ENCODE measurements around the gene RPS15. TPM values are rescaled to one million over a fixed set of nuclear protein-coding genes. Genes with fewer than 3 reads are reported as not detected.

Gene RPS15
- total RNA-seq = 100 to 1,000 TPM; 908 to 922 TPM
- long read RNA-seq, transcript RPS15-209 (4 exons, 510 nt) = major isoform, 264 of 281 reads
- long read RNA-seq, transcript RPS15-201 (4 exons, 534 nt) = minor isoform, 10 of 281 reads
- long read RNA-seq, partial matches to known transcripts = 0 of 281 reads
- long read RNA-seq, other reads (novel, unspliced or antisense) = 1 of 281 reads

- DNase-seq (peak; percentile 93 to 97), ATAC-seq (peak; percentile 88)
- intact Hi-C loops (cut with DNase I, micrococcal nuclease) = no loop called here
Measured at GRCh38 chr19:1438035-1438932, at the start of gene RPS15. Gene RPS15, plus strand, starts transcription at chr19:1438396. Its CDS starts 30 bp downstream, at chr19:1438426.

GRCh38 chr19:1388637-1389026 is 49.6 kb upstream of the RPS15 start:
- ATAC-seq = no peak
- no peak for DNase-seq
- intact Hi-C loops (cut with DNase I, micrococcal nuclease) = no loop called here

GRCh38 chr19:1389033-1389940 is 48.9 kb upstream of the RPS15 start:
- intact Hi-C loops (cut with DNase I, micrococcal nuclease) = no loop called here
- ATAC-seq (no peak), DNase-seq (no peak)

- no peak for DNase-seq
- no peak for ATAC-seq
- intact Hi-C loops (cut with DNase I, micrococcal nuclease) = no loop called here
Measured at GRCh38 chr19:1390890-1391423, 47.2 kb upstream of the RPS15 start.

GRCh38 chr19:1392407-1392806 is 45.8 kb upstream of the RPS15 start:
- no peak for ATAC-seq
- intact Hi-C loops (cut with DNase I, micrococcal nuclease) = no loop called here
- DNase-seq = no peak

- intact Hi-C loops (cut with DNase I, micrococcal nuclease) = no loop called here
Measured at GRCh38 chr19:1392939-1393530, 45.2 kb upstream of the RPS15 start.

GRCh38 chr19:1393841-1394240 is 44.4 kb upstream of the RPS15 start:
- DNase-seq = no peak
- ATAC-seq = no peak
- intact Hi-C loops (cut with DNase I, micrococcal nuclease) = no loop called here

More at GRCh38 chr19:1392939-1393530, 45.2 kb upstream of the RPS15 start:
- no peak for DNase-seq
- ATAC-seq = no peak

GRCh38 chr19:1394252-1395193 is 43.7 kb upstream of the RPS15 start:
- ATAC-seq (no peak), DNase-seq (no peak)
- intact Hi-C loops (cut with DNase I, micrococcal nuclease) = no loop called here

GRCh38 chr19:1395194-1396018 is 42.8 kb upstream of the RPS15 start:
- intact Hi-C loops (cut with DNase I, micrococcal nuclease) = no loop called here

GRCh38 chr19:1396019-1396767 is 42.0 kb upstream of the RPS15 start:
- DNase-seq (no peak), ATAC-seq (peak; percentile 71)
- intact Hi-C loops (cut with DNase I, micrococcal nuclease) = no loop called here

More at GRCh38 chr19:1395194-1396018, 42.8 kb upstream of the RPS15 start:
- DNase-seq (no peak), ATAC-seq (peak; percentile 34)

- DNase-seq (no peak), ATAC-seq (peak; percentile 47)
- intact Hi-C loops (cut with DNase I, micrococcal nuclease) = no loop called here
Measured at GRCh38 chr19:1396768-1397679, 41.2 kb upstream of the RPS15 start.

GRCh38 chr19:1397838-1398237 is 40.4 kb upstream of the RPS15 start:
- ATAC-seq (no peak), DNase-seq (no peak)
- intact Hi-C loops (cut with DNase I, micrococcal nuclease) = no loop called here

- ATAC-seq (no peak), DNase-seq (no peak)
- intact Hi-C loops (cut with DNase I, micrococcal nuclease) = no loop called here
Measured at GRCh38 chr19:1399079-1399478, 39.1 kb upstream of the RPS15 start.

GRCh38 chr19:1399745-1400144 is 38.5 kb upstream of the RPS15 start:
- ATAC-seq (no peak), DNase-seq (no peak)
- intact Hi-C loops (cut with DNase I, micrococcal nuclease) = no loop called here
